ENCODE measurements around the gene TMPRSS4. TPM values are rescaled to one million over a fixed set of nuclear protein-coding genes. Genes with fewer than 3 reads are reported as not detected.

The TMPRSS4 gene
- polyA plus RNA-seq, 1 experiment: not detected

DNA sequence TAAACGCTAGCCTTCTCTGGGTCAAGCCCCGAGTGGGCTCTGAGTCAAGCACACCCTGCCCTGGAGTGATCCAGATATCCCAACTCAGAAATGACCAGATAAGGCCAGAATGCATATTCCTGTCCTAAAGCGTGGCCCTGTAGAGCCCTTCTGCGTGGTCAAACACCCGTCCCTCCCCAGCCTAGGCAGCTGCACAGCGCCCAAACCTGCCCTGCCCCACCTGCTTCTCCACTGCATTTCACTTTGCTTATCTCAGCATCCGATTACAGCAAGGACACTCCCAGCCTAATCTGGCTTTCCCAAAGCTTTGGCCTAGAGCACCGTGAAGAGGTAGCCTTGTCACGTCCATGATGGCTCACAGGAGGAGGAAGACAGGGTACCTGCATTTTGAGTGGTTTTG lies 11.9 kb upstream of the TMPRSS4 start:
- POLR2A ChIA-PET: no interaction called here
- H3K27ac ChIP-seq (ENCODE audit: low read depth, low read length): no peak overlapping the region

DNA sequence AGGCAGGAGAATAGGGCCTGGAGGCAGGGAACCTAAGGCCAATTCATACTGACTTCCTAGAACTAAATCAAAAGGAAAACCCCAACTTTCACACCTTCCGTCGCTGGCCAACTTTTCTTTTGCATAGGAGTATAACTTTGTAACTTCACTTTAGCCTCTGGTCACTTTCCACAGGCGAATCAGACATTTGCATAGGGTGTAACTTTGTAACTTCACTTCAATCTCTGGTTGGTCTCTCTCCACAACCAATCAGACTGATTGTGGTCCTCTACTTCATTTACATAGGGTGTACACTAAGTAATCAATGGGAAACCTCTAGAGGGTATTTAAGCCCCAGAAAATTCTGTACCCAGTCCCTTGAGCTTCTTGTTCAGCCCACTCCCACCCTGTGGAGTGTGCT lies 11.5 kb upstream of the TMPRSS4 start:
- Histone ChIP-seq H3K4me3 (ENCODE audit: low read depth, low read length) (no peak overlapping the region), H3K27me3 (ENCODE audit: control insufficient read depth, insufficient read depth, low read length) (peaks cover 4% of the 10 kb centered on the region), H3K9me3 (ENCODE audit: control insufficient read depth, insufficient read depth, low read length) (no peaks in the 10 kb centered on the region), H3K27ac (ENCODE audit: low read depth, low read length) (no peak overlapping the region)
- ChIA-PET POLR2A (no interaction called here), CTCF (no interaction called here)
- TF ChIP-seq, protein P1, sequence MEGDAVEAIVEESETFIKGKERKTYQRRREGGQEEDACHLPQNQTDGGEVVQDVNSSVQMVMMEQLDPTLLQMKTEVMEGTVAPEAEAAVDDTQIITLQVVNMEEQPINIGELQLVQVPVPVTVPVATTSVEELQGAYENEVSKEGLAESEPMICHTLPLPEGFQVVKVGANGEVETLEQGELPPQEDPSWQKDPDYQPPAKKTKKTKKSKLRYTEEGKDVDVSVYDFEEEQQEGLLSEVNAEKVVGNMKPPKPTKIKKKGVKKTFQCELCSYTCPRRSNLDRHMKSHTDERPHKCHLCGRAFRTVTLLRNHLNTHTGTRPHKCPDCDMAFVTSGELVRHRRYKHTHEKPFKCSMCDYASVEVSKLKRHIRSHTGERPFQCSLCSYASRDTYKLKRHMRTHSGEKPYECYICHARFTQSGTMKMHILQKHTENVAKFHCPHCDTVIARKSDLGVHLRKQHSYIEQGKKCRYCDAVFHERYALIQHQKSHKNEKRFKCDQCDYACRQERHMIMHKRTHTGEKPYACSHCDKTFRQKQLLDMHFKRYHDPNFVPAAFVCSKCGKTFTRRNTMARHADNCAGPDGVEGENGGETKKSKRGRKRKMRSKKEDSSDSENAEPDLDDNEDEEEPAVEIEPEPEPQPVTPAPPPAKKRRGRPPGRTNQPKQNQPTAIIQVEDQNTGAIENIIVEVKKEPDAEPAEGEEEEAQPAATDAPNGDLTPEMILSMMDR (IDR thresholded peaks at IDR 0.05; ENCODE audit: low read depth, low read length): no peak
- no peak for DNase-seq (ENCODE audit: low read depth, low spot score)

More for the DNA sequence above, 11.9 kb upstream of the TMPRSS4 start:
- Histone ChIP-seq H3K27me3 (ENCODE audit: control insufficient read depth, insufficient read depth, low read length) (peaks cover 4% of the 10 kb centered on the region), H3K4me3 (ENCODE audit: low read depth, low read length) (no peak overlapping the region), H3K9me3 (ENCODE audit: control insufficient read depth, insufficient read depth, low read length) (no peaks in the 10 kb centered on the region)
- TF ChIP-seq, protein P1 (IDR thresholded peaks at IDR 0.05; ENCODE audit: low read depth, low read length): no peak
- no peak for DNase-seq (ENCODE audit: low read depth, low spot score)
- CTCF ChIA-PET: no interaction called here

DNA sequence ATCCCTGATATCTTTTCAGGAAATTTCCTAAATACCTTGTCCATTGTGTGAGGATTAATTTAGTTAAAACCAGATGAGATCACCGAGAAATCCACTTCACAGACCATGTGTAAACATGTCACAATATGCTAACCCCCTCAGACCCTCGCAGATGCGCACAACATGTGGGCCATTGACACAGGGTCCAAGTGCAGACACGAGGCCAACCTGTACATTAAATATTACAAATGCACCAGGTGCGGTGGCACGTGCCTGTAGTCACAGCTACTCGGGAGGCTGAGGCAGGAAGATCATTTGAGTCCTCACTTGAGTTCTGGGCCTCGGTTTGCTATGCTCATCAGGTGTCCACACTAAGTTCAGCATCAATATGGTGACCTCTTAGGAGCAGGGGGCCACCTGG lies 9.9 kb upstream of the TMPRSS4 start:
- ChIA-PET POLR2A (no interaction called here), CTCF (no interaction called here)
- TF ChIP-seq, protein P1 (IDR thresholded peaks at IDR 0.05; ENCODE audit: low read depth, low read length): no peak
- H3K27ac ChIP-seq (ENCODE audit: low read depth, low read length): no peak overlapping the region
- DNase-seq (ENCODE audit: low read depth, low spot score): no peak
- H3K27me3 ChIP-seq (ENCODE audit: control insufficient read depth, insufficient read depth, low read length): peaks cover 4% of the 10 kb centered on the region
- no peaks in the 10 kb centered on the region for H3K9me3 ChIP-seq (ENCODE audit: control insufficient read depth, insufficient read depth, low read length)
- H3K4me3 ChIP-seq (ENCODE audit: low read depth, low read length): no peak overlapping the region

DNA sequence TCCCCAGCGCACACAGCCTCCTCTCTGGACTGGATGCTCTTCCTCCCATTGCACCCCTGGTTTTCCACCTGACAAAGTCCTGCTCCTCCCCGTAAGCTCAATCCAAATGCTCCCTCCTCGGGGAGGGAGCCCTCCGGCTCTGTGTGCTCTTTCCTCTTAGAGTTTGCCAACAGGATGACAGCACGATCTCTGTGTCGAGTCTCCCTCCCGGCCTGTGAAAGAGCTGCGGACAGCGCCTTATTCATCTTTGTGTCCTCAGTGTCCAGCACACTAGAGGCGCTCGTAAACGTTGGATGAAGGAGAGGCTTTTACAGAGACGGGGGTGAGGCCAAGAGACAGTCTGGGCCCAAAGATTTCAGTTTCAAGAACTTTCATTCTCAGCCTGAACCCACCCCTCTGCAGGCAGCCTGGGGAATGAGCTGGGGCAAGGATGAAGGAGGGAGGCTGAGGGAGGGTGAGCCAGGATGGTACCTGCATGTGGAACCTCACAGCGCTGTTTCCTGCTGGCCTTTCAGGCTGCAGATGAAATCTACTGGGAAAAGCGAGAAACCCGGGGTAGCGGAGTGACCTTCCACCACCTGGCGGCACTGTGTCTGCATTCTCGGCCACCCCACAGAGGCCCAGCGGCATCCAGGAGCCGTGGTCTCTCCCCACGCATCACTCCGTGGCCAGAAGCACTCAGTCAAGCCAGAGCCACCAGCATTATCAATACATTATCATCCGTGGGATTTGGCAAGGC lies 8.5 kb upstream of the TMPRSS4 start:
- peaks cover 4% of the 10 kb centered on the region for H3K27me3 ChIP-seq (ENCODE audit: control insufficient read depth, insufficient read depth, low read length)
- POLR2A ChIA-PET: no interaction called here
- TF ChIP-seq, protein P1 (IDR thresholded peaks at IDR 0.05; ENCODE audit: low read depth, low read length): no peak
- H3K4me3 ChIP-seq (ENCODE audit: low read depth, low read length): no peak overlapping the region
- no peaks in the 10 kb centered on the region for H3K9me3 ChIP-seq (ENCODE audit: control insufficient read depth, insufficient read depth, low read length)
- no peak overlapping the region for H3K27ac ChIP-seq (ENCODE audit: low read depth, low read length)
- DNase-seq (ENCODE audit: low read depth, low spot score): no peak
- CTCF ChIA-PET: interaction anchor here (1.1 kb wide), 1 partner anchor 16 kb away, joined by 3 read pairs; no protein-coding TSS in a partner anchor

DNA sequence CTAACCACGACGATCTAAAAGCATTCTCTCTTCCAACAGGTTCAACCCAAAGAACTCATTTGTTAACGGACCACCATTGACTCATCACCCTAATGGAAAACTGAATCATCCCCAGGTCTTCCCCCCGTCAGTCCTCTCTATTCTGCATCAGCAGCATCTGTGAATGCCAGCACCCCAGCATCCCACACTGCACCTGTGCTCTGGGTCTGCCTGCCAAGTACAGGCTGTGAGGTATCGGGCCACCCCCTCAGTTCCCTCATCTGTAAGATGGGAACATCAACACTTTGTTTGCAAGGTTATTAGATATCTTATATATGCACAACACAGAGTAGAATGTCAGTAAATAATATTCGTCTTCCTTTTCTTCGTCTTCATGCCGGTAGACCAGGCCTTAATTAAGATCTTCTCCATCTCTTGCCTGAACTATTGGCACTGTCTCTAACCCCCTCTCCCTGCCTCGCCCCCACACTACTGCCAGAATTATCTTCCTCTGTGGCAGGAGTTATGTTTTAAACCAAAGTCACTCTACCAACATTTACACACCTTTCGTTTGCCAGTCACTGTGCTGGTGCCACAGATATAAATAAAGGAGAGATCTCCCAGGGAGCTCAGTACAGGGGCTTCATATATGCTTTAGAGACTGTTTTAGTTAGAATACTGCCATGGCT lies 7.8 kb upstream of the TMPRSS4 start:
- POLR2A ChIA-PET: no interaction called here
- H3K4me3 ChIP-seq (ENCODE audit: low read depth, low read length): no peak overlapping the region
- no peak overlapping the region for H3K27ac ChIP-seq (ENCODE audit: low read depth, low read length)
- no peak for DNase-seq (ENCODE audit: low read depth, low spot score)
- no peaks in the 10 kb centered on the region for H3K9me3 ChIP-seq (ENCODE audit: control insufficient read depth, insufficient read depth, low read length)
- CTCF ChIA-PET: no interaction called here
- TF ChIP-seq, protein P1 (IDR thresholded peaks at IDR 0.05; ENCODE audit: low read depth, low read length): no peak
- peaks cover 4% of the 10 kb centered on the region for H3K27me3 ChIP-seq (ENCODE audit: control insufficient read depth, insufficient read depth, low read length)

All from AG04450 (cell line).